MV-4-11 (cell line): ENCODE data around the gene INAVA.
"Not testable (repeated sequence)": the region's sequence is repeated elsewhere in the genome, so short reads cannot be mapped to it uniquely, and the experiment has no call there.

Experiments
- DNase-seq: peaks from one replicate; lab custom pipeline; 2025; lab: John Stamatoyannopoulos, UW

INAVA gene

DNA sequence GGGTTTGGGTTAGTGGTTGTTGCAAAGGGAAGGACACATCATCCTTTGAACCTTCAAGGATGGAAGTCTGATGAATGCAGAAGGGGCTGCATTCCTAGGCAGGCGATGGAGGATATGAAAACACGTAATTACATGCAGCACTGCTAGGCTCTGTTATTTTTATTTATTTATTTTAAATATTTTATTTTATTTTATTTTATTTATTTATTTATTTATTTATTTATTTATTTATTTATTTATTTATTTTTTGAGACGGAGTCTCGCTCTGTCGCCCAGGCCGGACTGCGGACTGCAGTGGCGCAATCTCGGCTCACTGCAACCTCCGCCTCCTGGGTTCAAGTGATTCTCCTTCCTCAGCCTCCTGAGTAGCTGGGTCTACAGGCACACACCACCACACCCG lies 69.2 kb downstream of the INAVA start:
- DNase-seq, result not testable (repeated sequence)
